Caco-2 (cell line): ENCODE measurements around the gene HRCT1. TPM values are rescaled to one million over a fixed set of nuclear protein-coding genes. Genes with fewer than 3 reads are reported as not detected.

ENCODE experiments used
- BruUV-seq: library from RNA; stranded (reverse); fragments of 400-500 nt; replicated peaks from 2 replicates; lab custom pipeline; 2021; lab: Mats Ljungman, UMichigan
- CTCF ChIA-PET: fragments of 300-600 bp; sonication (Branson Sonifier 250); formaldehyde crosslinking; loops from one replicate; lab custom pipeline; 2022; ENCODE audit warnings: antibody characterized with exemption; lab: Charles Lee
- POLR2A ChIA-PET: fragments of 300-600 bp; sonication (Branson Sonifier 250); formaldehyde crosslinking; loops from one replicate; lab custom pipeline; 2022; ENCODE audit warnings: antibody characterized with exemption; lab: Charles Lee
- DNase-seq, 2 experiments: peaks; one replicate each; pipeline versions ENCODE4 v3.0.0 to v3.0.0-alpha.2; 2020 to 2022
- H3K27me3 ChIP-seq: replicated peaks from 2 replicates; pipeline ENCODE4 v1.6.0; 2011; ENCODE audit warnings: low read length; ENCODE audit not compliant: control insufficient read depth, insufficient read depth
- H3K36me3 ChIP-seq: 2 replicates; pipeline ENCODE4 v1.5.1; 2011; ENCODE audit warnings: low read length; ENCODE audit not compliant: control insufficient read depth, insufficient read depth
- H3K4me1 ChIP-seq: fragments of 250-450 bp; sonication (Bioruptor Pico); 2 replicates; pipeline ENCODE4 v1.5.1; 2020; ENCODE audit warnings: mild to moderate bottlenecking
- H3K4me3 ChIP-seq: 2 replicates; pipeline ENCODE4 v1.5.1; 2011; ENCODE audit warnings: low read depth, mild to moderate bottlenecking, control low read depth, low read length
- H3K9me3 ChIP-seq: fragments of 250-450 bp; sonication (Bioruptor Pico); 2 replicates; pipeline ENCODE4 v1.5.1; 2020; ENCODE audit warnings: mild to moderate bottlenecking, moderate library complexity
- H3K27ac Mint-ChIP-seq: one replicate; pipeline ENCODE4 v1.8.0; 2022; ENCODE audit warnings: mixed read lengths; ENCODE audit not compliant: unreplicated experiment
- H3K27me3 Mint-ChIP-seq: one replicate; pipeline ENCODE4 v1.8.0; 2022; ENCODE audit warnings: mixed read lengths; ENCODE audit not compliant: insufficient read depth, unreplicated experiment
- H3K36me3 Mint-ChIP-seq: one replicate; pipeline ENCODE4 v1.8.0; 2022; ENCODE audit warnings: mild to moderate bottlenecking, mixed read lengths; ENCODE audit not compliant: insufficient read depth, unreplicated experiment
- H3K4me1 Mint-ChIP-seq: one replicate; pipeline ENCODE4 v1.8.0; 2022; ENCODE audit warnings: low read depth, mixed read lengths; ENCODE audit not compliant: unreplicated experiment
- H3K4me3 Mint-ChIP-seq: one replicate; pipeline ENCODE4 v1.8.0; 2022; ENCODE audit warnings: mild to moderate bottlenecking, moderate library complexity, mixed read lengths; ENCODE audit not compliant: unreplicated experiment
- H3K9me3 Mint-ChIP-seq: one replicate; pipeline ENCODE4 v1.8.0; 2022; ENCODE audit warnings: mixed read lengths; ENCODE audit not compliant: unreplicated experiment
- CTCF ChIP-seq, 2 experiments: fragments of 200-600 bp in 1 of 2; IDR thresholded peaks; 1 replicate in 1 of 2; 2 replicates in 1 of 2; pipeline versions ENCODE4 v1.5.1 to v1.8.0; 2011 to 2022; ENCODE audit warnings: antibody characterized with exemption in 1 of 2, control low read depth in 1 of 2, inconsistent platforms in 1 of 2, low read depth in 1 of 2, low read length in 1 of 2, mild to moderate bottlenecking in 1 of 2, moderate library complexity in 1 of 2; ENCODE audit not compliant: insufficient read depth in 1 of 2, severe bottlenecking in 1 of 2, unreplicated experiment in 1 of 2
- intact Hi-C: fragments of 100-400 bp; cut with micrococcal nuclease; formaldehyde crosslinking; loops from one replicate; pipeline ENCODE4 v1.10.0; 2022; ENCODE audit not compliant: unreplicated experiment
- total RNA-seq: library from RNA; stranded (reverse); gene quantifications from 2 replicates; pipeline ENCODE4 v1.2.3, GENCODE V29; 2022

The HRCT1 gene
- total RNA-seq, 1 experiment from 2014 or later: not detected

- no peak overlapping the region for H3K4me3 Mint-ChIP-seq
- peaks cover 16% of the 10 kb centered on the region for H3K4me1 Mint-ChIP-seq
- no TSS peak for BruUV-seq
- H3K27me3 Mint-ChIP-seq: peaks cover 3% of the 10 kb centered on the region
- ChIA-PET POLR2A (no interaction called here), CTCF (interaction anchor here (0.9 kb wide), 2 partner anchors 10 to 72 kb away, joined by 3 to 4 read pairs; no protein-coding TSS in a partner anchor)
- no peak for DNase-seq
- H3K4me1 ChIP-seq: peaks cover 10% of the 10 kb centered on the region
- no peak overlapping the region for H3K27ac Mint-ChIP-seq
- no peak overlapping the region for H3K4me3 ChIP-seq
- no peaks in the 10 kb centered on the region for H3K9me3 Mint-ChIP-seq
- H3K9me3 ChIP-seq: no peaks in the 10 kb centered on the region
- intact Hi-C loops: no loop called here
- H3K27me3 ChIP-seq: no peaks in the 10 kb centered on the region
- no peaks in the 10 kb centered on the region for H3K36me3 Mint-ChIP-seq
- TF ChIP-seq CTCF (IDR thresholded peaks at IDR 0.05; ENCODE audit: insufficient read depth in 1 of 2, low read depth in 1 of 2, low read length in 1 of 2, severe bottlenecking in 1 of 2, unreplicated experiment in 1 of 2): no peak
- no peaks in the 10 kb centered on the region for H3K36me3 ChIP-seq
Measured at GRCh38 chr9:35951736-35952135, 45.7 kb downstream of the HRCT1 start.

- H3K27ac Mint-ChIP-seq: no peak overlapping the region
- intact Hi-C loops: no loop called here
Measured at GRCh38 chr9:35952526-35953191, 46.7 kb downstream of the HRCT1 start.

More at GRCh38 chr9:35952526-35953191, 46.7 kb downstream of the HRCT1 start:
- POLR2A ChIA-PET: no interaction called here
- Histone ChIP-seq H3K9me3 (no peaks in the 10 kb centered on the region), H3K4me1 (peaks cover 10% of the 10 kb centered on the region), H3K4me3 (no peak overlapping the region), H3K36me3 (no peaks in the 10 kb centered on the region), H3K27me3 (no peaks in the 10 kb centered on the region)
- CTCF ChIA-PET: interaction anchor here (0.9 kb wide), 2 partner anchors 11 to 71 kb away, joined by 3 to 4 read pairs; no protein-coding TSS in a partner anchor
- H3K36me3 Mint-ChIP-seq: no peaks in the 10 kb centered on the region
- no peaks in the 10 kb centered on the region for H3K9me3 Mint-ChIP-seq
- BruUV-seq: no TSS peak
- no peak for DNase-seq
- no peak for TF ChIP-seq CTCF (IDR thresholded peaks at IDR 0.05; ENCODE audit: insufficient read depth in 1 of 2, low read depth in 1 of 2, low read length in 1 of 2, severe bottlenecking in 1 of 2, unreplicated experiment in 1 of 2)
- peaks cover 8% of the 10 kb centered on the region for H3K27me3 Mint-ChIP-seq
- H3K4me1 Mint-ChIP-seq: peaks cover 16% of the 10 kb centered on the region
- no peak overlapping the region for H3K4me3 Mint-ChIP-seq
